ENCODE measurements around the gene SLC6A19. TPM values are rescaled to one million over a fixed set of nuclear protein-coding genes. Genes with fewer than 3 reads are reported as not detected.

SLC6A19 gene
- total RNA-seq, 4 donors from 2014 or later = under 0.01 TPM; not detected in 3

DNA sequence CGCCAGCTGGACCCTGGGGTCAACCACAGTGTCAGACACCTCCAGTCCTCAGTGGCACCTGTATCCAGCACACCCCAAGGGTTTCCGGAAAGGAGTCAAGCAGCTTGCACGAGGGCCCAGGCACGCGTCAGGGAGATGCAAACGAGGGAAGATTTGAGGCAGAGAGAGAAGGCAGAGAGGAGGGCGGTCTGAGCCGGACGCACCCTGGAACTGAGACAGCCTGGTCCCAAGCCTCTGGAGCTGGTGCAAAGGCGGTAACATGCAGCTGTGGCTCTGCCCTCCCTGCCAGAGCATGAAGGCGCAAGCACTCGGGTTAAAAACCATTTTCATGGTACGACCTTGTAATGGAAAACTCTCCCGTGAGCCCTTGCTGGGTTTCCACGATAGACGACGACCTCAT lies 56.0 kb downstream of the SLC6A19 start:
- no peak for DNase-seq (ENCODE audit: low spot score in 2 of 2)
- TF ChIP-seq POLR2A (IDR thresholded peaks at IDR 0.05) = no peak
- TF ChIP-seq, protein P1, sequence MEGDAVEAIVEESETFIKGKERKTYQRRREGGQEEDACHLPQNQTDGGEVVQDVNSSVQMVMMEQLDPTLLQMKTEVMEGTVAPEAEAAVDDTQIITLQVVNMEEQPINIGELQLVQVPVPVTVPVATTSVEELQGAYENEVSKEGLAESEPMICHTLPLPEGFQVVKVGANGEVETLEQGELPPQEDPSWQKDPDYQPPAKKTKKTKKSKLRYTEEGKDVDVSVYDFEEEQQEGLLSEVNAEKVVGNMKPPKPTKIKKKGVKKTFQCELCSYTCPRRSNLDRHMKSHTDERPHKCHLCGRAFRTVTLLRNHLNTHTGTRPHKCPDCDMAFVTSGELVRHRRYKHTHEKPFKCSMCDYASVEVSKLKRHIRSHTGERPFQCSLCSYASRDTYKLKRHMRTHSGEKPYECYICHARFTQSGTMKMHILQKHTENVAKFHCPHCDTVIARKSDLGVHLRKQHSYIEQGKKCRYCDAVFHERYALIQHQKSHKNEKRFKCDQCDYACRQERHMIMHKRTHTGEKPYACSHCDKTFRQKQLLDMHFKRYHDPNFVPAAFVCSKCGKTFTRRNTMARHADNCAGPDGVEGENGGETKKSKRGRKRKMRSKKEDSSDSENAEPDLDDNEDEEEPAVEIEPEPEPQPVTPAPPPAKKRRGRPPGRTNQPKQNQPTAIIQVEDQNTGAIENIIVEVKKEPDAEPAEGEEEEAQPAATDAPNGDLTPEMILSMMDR (IDR thresholded peaks at IDR 0.05) = no peak
- no peak for TF ChIP-seq EP300 (IDR thresholded peaks at IDR 0.05)
- no peaks in the 10 kb centered on the region for H3K27me3 ChIP-seq
- no peak overlapping the region for H3K4me3 ChIP-seq
- no peaks in the 10 kb centered on the region for H3K4me1 ChIP-seq
- H3K9me3 ChIP-seq = peaks cover 0 to 37% (median 0%) of the 10 kb centered on the region in 4 donors
- H3K27ac ChIP-seq = no peak overlapping the region
- no peaks in the 10 kb centered on the region for H3K36me3 ChIP-seq
- 74 to 81% methylated on average over 17 of the region's 17 CpGs for WGBS, 2 donors

DNA sequence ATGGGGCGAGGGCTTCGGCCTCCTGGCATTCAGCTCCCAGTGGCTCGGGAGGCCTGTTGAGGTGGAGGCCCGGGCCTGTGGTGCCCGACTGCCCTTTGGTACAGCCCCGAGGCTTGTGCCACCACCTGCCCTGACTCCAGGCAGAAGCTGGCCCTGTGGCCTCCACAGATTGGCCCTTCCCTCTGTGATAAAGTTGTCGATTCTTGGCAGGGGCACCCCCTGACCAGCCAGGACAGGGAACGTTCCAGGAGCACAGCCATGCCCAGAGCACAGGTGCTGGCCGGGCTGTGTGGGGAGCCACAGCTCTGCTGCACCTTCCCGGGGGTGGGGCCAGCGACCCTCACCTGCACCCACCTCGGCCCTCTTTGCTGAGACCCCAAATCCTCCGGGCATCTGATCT lies 56.4 kb downstream of the SLC6A19 start:
- TF ChIP-seq, protein P1 (IDR thresholded peaks at IDR 0.05) = no peak
- no peak for TF ChIP-seq POLR2A (IDR thresholded peaks at IDR 0.05)
- TF ChIP-seq EP300 (IDR thresholded peaks at IDR 0.05) = no peak
- WGBS, 2 donors = 90 to 95% methylated on average over 12 to 13 of the region's 13 CpGs
- DNase-seq (ENCODE audit: low spot score in 2 of 2) = no peak
- Histone ChIP-seq H3K4me1 (no peaks in the 10 kb centered on the region), H3K27me3 (no peaks in the 10 kb centered on the region), H3K4me3 (no peak overlapping the region), H3K27ac (no peak overlapping the region), H3K9me3 (peaks cover 0 to 42% (median 0%) of the 10 kb centered on the region in 4 donors), H3K36me3 (no peaks in the 10 kb centered on the region)

DNA sequence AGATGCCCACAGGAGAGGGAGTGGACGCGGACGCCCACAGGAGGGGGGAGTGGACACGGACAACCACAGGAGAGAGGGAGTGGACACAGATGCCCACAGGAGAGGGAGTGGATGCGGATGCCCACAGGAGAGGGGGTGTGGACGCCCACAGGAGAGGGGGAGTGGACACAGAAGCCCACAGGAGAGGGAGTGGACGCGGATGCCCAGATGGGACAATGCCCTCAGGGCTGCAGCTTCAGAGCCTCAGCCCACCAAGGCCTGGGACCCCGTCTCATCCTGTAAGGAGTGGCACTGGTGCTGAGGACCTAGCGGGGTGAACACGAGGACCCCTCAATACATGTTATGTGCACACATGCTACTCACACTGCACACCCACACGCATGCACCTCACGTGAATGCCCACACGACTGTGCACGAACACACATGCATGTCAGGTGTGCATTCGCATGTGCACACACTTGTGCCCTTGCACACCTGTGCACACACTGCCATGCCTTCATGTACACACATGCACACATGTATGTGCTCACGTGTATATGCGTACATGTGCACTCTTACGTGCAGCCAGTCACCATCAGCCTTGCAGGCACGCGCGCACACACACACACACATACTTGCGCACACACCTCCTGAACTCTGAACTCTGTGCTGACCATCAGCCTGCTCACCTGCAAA lies 58.5 kb downstream of the SLC6A19 start:
- no peak for DNase-seq (ENCODE audit: low spot score in 2 of 2)
- no peak overlapping the region for H3K4me3 ChIP-seq
- no peaks in the 10 kb centered on the region for H3K4me1 ChIP-seq
- H3K36me3 ChIP-seq = no peaks in the 10 kb centered on the region
- TF ChIP-seq POLR2A (IDR thresholded peaks at IDR 0.05) (no peak), EP300 (IDR thresholded peaks at IDR 0.05) (no peak)
- TF ChIP-seq, protein P1 (IDR thresholded peaks at IDR 0.05) = no peak
- WGBS, 2 donors = 93 to 94% methylated on average over 23 of the region's 23 CpGs
- H3K9me3 ChIP-seq = peaks cover 0 to 57% (median 0%) of the 10 kb centered on the region in 4 donors
- H3K27ac ChIP-seq = no peak overlapping the region
- no peaks in the 10 kb centered on the region for H3K27me3 ChIP-seq

DNA sequence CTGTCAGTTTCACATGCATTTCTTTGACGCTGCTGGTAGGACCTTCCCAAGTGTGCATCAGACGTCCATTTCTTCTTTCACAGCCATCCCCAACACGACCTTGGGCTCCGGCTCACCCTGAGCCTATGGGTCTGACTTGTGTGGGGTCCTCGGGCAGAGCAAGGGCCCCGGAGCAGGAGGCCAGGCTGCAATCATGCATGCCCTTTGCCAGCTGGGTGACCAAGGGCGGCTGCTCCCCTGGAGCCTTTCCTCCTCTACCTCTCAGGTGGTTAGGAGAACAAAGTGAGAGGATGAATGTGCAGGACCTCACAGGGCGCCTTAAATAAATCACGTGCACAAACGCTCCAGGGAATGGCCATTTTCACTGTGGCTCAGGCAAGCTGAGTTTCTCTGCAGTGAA lies 60.2 kb downstream of the SLC6A19 start:
- H3K4me1 ChIP-seq = no peaks in the 10 kb centered on the region
- no peaks in the 10 kb centered on the region for H3K27me3 ChIP-seq
- DNase-seq (ENCODE audit: low spot score in 2 of 2) = no peak
- no peak overlapping the region for H3K27ac ChIP-seq
- TF ChIP-seq POLR2A (IDR thresholded peaks at IDR 0.05) = no peak
- TF ChIP-seq, protein P1 (IDR thresholded peaks at IDR 0.05) = no peak
- no peak for TF ChIP-seq EP300 (IDR thresholded peaks at IDR 0.05)
- H3K4me3 ChIP-seq = no peak overlapping the region
- H3K9me3 ChIP-seq = peaks cover 0 to 60% (median 0%) of the 10 kb centered on the region in 4 donors
- no peaks in the 10 kb centered on the region for H3K36me3 ChIP-seq
- 89 to 92% methylated on average over 10 of the region's 10 CpGs for WGBS, 2 donors

DNA sequence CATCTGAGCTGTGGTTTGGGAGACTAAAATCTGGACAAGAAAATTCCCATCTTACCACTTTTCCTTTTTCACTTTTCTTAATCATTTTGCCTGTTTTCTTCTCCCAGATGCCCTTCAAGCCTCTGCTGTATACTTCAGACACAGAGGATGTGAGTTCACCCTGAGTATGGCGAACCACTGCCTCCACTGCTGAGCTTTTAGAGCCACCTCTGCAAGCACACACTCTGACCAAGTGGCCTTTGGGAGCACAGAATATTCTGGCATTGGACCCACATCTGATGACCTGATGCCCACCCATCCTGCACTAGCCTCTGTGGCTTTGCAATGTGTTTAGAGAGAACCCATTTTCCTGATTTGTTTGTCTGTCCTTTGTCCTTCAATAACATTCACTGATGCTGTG lies 61.0 kb downstream of the SLC6A19 start:
- no peak for DNase-seq (ENCODE audit: low spot score in 2 of 2)
- H3K27ac ChIP-seq = no peak overlapping the region
- H3K4me3 ChIP-seq = no peak overlapping the region
- no peaks in the 10 kb centered on the region for H3K27me3 ChIP-seq
- no peaks in the 10 kb centered on the region for H3K36me3 ChIP-seq
- H3K4me1 ChIP-seq = no peaks in the 10 kb centered on the region
- H3K9me3 ChIP-seq = peaks cover 0 to 60% (median 0%) of the 10 kb centered on the region in 4 donors
- 79 to 92% methylated on average over 1 of the region's 1 CpG for WGBS, 2 donors
- TF ChIP-seq EP300 (IDR thresholded peaks at IDR 0.05) = no peak
- TF ChIP-seq, protein P1 (IDR thresholded peaks at IDR 0.05) = no peak
- no peak for TF ChIP-seq POLR2A (IDR thresholded peaks at IDR 0.05)

All from tibial nerve (tissue), 4 donors.